ENCODE measurements around the gene ALG8. TPM values are rescaled to one million over a fixed set of nuclear protein-coding genes. Genes with fewer than 3 reads are reported as not detected.
A peak's percentile ranks its signal among the peaks of the same experiment; 100 is the strongest.

Gene ALG8
- total and polyA plus RNA-seq, 12 donors: 9.6 to 69.1 (median 16.8) TPM

DNA sequence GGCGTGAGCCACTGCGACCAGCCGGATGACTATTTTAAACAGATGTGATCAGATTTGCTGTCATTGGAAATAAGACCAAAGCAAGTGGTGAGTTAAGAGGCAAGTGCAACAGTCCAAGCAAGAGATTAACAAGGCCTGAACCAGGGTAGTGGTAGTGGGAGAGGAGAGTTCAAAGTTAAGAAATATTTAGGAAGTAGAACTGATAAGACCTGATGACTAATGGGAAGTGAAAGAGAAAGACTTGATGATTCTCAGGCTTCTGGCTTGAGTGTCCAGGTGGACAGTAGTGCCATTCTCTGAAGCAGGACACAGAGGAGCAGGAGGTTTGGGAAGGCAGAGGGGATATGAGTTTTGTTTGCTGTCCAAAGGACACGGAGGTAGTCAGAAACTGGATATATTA, 67.0 kb downstream of the ALG8 start:
- Histone ChIP-seq H3K27ac (no peak overlapping the region), H3K9me3 (no peaks in the 10 kb centered on the region), H3K4me1 (peaks cover 3 to 53% (median 33%) of the 10 kb centered on the region in 9 donors), H3K36me3 (peaks cover 0 to 73% (median 18%) of the 10 kb centered on the region in 9 donors), H3K27me3 (no peaks in the 10 kb centered on the region), H3K4me3 (no peak overlapping the region)
- TF ChIP-seq, protein P1, sequence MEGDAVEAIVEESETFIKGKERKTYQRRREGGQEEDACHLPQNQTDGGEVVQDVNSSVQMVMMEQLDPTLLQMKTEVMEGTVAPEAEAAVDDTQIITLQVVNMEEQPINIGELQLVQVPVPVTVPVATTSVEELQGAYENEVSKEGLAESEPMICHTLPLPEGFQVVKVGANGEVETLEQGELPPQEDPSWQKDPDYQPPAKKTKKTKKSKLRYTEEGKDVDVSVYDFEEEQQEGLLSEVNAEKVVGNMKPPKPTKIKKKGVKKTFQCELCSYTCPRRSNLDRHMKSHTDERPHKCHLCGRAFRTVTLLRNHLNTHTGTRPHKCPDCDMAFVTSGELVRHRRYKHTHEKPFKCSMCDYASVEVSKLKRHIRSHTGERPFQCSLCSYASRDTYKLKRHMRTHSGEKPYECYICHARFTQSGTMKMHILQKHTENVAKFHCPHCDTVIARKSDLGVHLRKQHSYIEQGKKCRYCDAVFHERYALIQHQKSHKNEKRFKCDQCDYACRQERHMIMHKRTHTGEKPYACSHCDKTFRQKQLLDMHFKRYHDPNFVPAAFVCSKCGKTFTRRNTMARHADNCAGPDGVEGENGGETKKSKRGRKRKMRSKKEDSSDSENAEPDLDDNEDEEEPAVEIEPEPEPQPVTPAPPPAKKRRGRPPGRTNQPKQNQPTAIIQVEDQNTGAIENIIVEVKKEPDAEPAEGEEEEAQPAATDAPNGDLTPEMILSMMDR (IDR thresholded peaks at IDR 0.05): no peak
- 84 to 91% methylated on average over 4 of the region's 4 CpGs for WGBS, 2 donors
- intact Hi-C loops (cut with DNase I): no loop called here
- ATAC-seq (no peak), DNase-seq (no peak)

DNA sequence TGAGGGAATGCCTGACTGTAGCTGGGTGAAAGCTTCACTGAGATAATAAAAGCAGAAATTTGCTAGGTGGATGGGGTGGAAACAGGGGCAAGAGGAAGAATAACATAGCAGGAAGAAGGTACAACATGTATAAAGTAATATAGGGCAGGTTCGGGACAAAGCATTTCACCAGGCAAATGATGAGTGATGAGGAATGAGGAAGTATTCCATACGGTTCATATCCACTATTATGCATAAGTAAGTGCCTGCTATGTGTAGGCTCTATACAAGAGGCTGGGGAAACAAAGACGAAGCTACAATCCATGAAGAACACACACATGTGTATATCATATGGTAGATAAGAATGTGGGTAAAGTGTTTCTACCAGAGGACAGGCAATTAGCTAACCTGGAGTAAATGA, 67.7 kb downstream of the ALG8 start:
- Histone ChIP-seq H3K9me3 (no peaks in the 10 kb centered on the region), H3K36me3 (peaks cover 0 to 77% (median 18%) of the 10 kb centered on the region in 9 donors), H3K4me3 (no peak overlapping the region), H3K27me3 (no peaks in the 10 kb centered on the region), H3K27ac (no peak overlapping the region), H3K4me1 (peaks cover under 1 to 45% (median 25%) of the 10 kb centered on the region in 9 donors)
- DNase-seq: no peak
- no peak for ATAC-seq
- intact Hi-C loops (cut with DNase I): no loop called here
- TF ChIP-seq, protein P1 (IDR thresholded peaks at IDR 0.05): no peak
- WGBS, 2 donors: 67 to 68% methylated on average over 3 of the region's 3 CpGs

DNA sequence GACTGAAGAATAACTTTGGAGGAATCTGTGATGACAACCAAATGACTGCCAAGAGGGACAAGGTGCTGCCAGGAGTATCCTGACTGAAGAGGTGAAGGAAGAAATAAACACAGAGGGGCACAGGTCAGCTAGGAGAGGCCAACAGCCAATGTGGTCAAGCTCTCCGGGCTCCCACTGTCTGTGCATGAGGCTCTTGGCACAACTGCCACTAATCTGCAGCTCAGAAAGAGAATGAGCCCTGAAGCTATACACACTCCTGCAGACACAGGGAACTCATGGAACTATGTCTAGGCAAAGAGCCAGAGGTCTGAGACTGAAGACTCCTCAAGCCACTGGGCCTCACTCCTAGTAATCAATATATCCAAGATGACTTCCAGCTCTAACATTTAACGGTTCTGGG, 68.8 kb downstream of the ALG8 start:
- intact Hi-C loops (cut with DNase I): no loop called here
- Histone ChIP-seq H3K36me3 (peaks cover 0 to 66% (median 18%) of the 10 kb centered on the region in 9 donors), H3K27ac (no peak overlapping the region), H3K9me3 (no peaks in the 10 kb centered on the region), H3K27me3 (no peaks in the 10 kb centered on the region), H3K4me1 (peaks cover 0 to 35% (median 15%) of the 10 kb centered on the region in 9 donors), H3K4me3 (no peak overlapping the region)
- ATAC-seq: peak in 2 of 8 donors; percentile 31 to 45
- WGBS, 2 donors: 73 to 79% methylated on average over 2 of the region's 2 CpGs
- DNase-seq: no peak
- TF ChIP-seq, protein P1 (IDR thresholded peaks at IDR 0.05): no peak

DNA sequence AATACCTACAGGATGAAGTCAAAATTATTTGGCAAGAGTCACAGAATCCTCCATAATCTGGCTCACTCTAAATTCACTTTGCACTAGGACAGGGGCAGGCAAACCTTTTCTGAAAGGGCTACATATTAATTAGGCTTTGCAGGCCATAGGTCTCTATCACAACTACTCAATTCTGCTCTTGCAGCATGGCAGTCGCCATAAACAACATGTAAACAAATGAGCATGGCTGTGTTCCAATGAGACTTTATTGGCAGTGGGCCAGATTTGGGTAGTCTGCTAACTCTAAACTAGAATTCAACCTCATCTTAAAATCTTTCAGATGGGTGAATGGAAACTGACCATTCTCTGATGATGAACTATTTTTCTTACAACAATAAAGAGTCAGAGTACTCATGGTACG, 70.0 kb downstream of the ALG8 start:
- Histone ChIP-seq H3K27me3 (no peaks in the 10 kb centered on the region), H3K9me3 (no peaks in the 10 kb centered on the region), H3K4me3 (no peak overlapping the region), H3K36me3 (peaks cover 0 to 64% (median 18%) of the 10 kb centered on the region in 9 donors), H3K4me1 (peaks cover 0 to 23% (median 10%) of the 10 kb centered on the region in 9 donors), H3K27ac (peak overlapping the region in 4 of 10 donors; percentile 31 to 46 (median 38))
- WGBS, 2 donors: 42 to 43% methylated on average over 2 of the region's 2 CpGs
- intact Hi-C loops (cut with DNase I): no loop called here
- ATAC-seq (peak in 6 of 8 donors; percentile 14 to 55 (median 38)), DNase-seq (peak in 1 of 2 donors; percentile 57)
- TF ChIP-seq, protein P1 (IDR thresholded peaks at IDR 0.05): no peak
